ENCODE results near the gene CREB3L2. TPM values are rescaled to one million over a fixed set of nuclear protein-coding genes. Genes with fewer than 3 reads are reported as not detected.

CREB3L2 gene
- total and polyA plus RNA-seq, 2 of the 8 experiments (the other 6 are each of a cell fraction or from before 2014, with no cell fraction given): 14.4 to 48.3 TPM

DNA sequence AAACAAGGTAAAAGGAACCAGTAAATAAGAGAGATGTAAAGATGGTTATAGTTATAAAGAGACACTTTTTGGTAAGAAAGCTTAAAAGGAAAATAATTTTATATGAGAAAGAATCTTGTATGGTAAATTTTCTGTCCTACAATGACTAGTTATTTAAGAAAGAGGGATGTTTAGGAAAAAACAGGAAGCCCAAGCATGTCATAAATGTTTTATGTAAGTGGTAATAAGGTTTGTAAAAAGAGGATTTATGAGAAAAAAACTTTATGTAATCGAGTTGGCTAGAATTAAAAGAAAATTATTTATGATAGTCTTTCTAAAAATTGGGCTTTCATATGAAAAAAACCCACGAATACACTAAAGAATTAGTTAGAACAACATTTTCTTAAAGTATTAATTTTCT lies 34.2 kb upstream of the CREB3L2 start:
- Histone ChIP-seq H3K23ac (ENCODE audit: insufficient read length) (no peak overlapping the region), H2BK12ac (ENCODE audit: low read depth, low read length) (no peak overlapping the region), H4K5ac (ENCODE audit: insufficient read length, low read depth, low read length) (no peak overlapping the region), H4K20me1 (replicated peaks in 1 of 2; ENCODE audit: control insufficient read depth in 1 of 2, insufficient read depth in 2 of 2, low read length in 2 of 2) (no peaks in the 10 kb centered on the region), H2AK5ac (ENCODE audit: low read depth, low read length) (no peak overlapping the region), H3K9ac (replicated peaks in 1 of 4; ENCODE audit: extremely low read depth in 1 of 4, low read depth in 3 of 4, low read length in 3 of 4) (no peak overlapping the region), H3K27me3 (replicated peaks in 1 of 4; ENCODE audit: control insufficient read depth in 3 of 4, extremely low read depth in 1 of 4, insufficient read depth in 3 of 4, low read length in 3 of 4) (no peaks in the 10 kb centered on the region), H3K14ac (ENCODE audit: insufficient read length) (no peak overlapping the region), H4K8ac (ENCODE audit: extremely low read depth, insufficient read depth, low read length) (no peak overlapping the region), H3K4me2 (ENCODE audit: insufficient read depth in 1 of 2, low read depth in 2 of 2, low read length in 2 of 2) (no peak overlapping the region), H2AFZ (ENCODE audit: low read length) (no peak overlapping the region), H2BK15ac (ENCODE audit: low read length) (no peak overlapping the region), H4K91ac (replicated peaks; ENCODE audit: insufficient read length, low read length) (no peak overlapping the region), H3K79me1 (ENCODE audit: low read depth, low read length) (no peaks in the 10 kb centered on the region), H3K4me1 (replicated peaks in 1 of 4; ENCODE audit: control insufficient read depth in 3 of 4, insufficient read depth in 4 of 4, low read length in 3 of 4) (peaks cover 0 to 2% (median 0%) of the 10 kb centered on the region in 4 experiments; a peak in 2 of 7 replicates), H2BK20ac (ENCODE audit: low read length) (no peak overlapping the region), H3K4me3 (ENCODE audit: extremely low read depth in 1 of 4, insufficient read depth in 2 of 4, low read depth in 3 of 4, low read length in 4 of 4) (no peak overlapping the region), H3K36me3 (ENCODE audit: control insufficient read depth in 2 of 4, insufficient read depth in 4 of 4, low read length in 3 of 4) (no peaks in the 10 kb centered on the region; a peak in 1 of 8 replicates), H3K18ac (ENCODE audit: extremely low read depth, low read length) (no peak overlapping the region), H3K79me2 (ENCODE audit: control insufficient read depth in 1 of 2, insufficient read depth in 2 of 2, low read length in 2 of 2) (no peaks in the 10 kb centered on the region), H3K9me3 (ENCODE audit: insufficient read depth in 2 of 2, low read depth in 1 of 2, low read length in 1 of 2) (peaks cover 15 to 22% of the 10 kb centered on the region in 2 experiments), H3K4ac (replicated peaks; ENCODE audit: insufficient read length, low read depth, low read length) (no peak overlapping the region), H2BK5ac (ENCODE audit: low read depth, low read length) (no peak overlapping the region), H3K56ac (replicated peaks; ENCODE audit: insufficient read length, low read depth, low read length) (no peak overlapping the region), H2BK120ac (replicated peaks; ENCODE audit: low read depth, low read length) (no peak overlapping the region), H3K27ac (ENCODE audit: low read depth, low read length) (no peak overlapping the region), H3K23me2 (ENCODE audit: low read depth, low read length) (no peaks in the 10 kb centered on the region)
- ChIA-PET CTCF (ENCODE audit: partially characterized antibody) (no interaction called here), POLR2A (ENCODE audit: partially characterized antibody) (no interaction called here)
- DNase-seq (ENCODE audit: low read depth in 1 of 2, low spot score in 2 of 2) (no peak), FAIRE-seq (no peak)
- WGBS, 2 experiments (ENCODE audit: extremely low coverage in 1 of 2, insufficient coverage in 1 of 2, insufficient read length in 1 of 2, insufficient replicate concordance in 2 of 2, low coverage in 1 of 2, low lambda C conversion rate in 2 of 2, missing lambda C conversion rate in 1 of 2): 64 to 100% methylated on average over 1 to 2 of the region's 2 CpGs
- TF ChIP-seq SRF (IDR thresholded peaks at IDR 0.05; ENCODE audit: low read depth, low read length): no peak
- TF ChIP-seq CREB1 (IDR thresholded peaks at IDR 0.05): no peak
- TF ChIP-seq SP4 (IDR thresholded peaks at IDR 0.05; ENCODE audit: low read length): no peak
- TF ChIP-seq, protein P1, sequence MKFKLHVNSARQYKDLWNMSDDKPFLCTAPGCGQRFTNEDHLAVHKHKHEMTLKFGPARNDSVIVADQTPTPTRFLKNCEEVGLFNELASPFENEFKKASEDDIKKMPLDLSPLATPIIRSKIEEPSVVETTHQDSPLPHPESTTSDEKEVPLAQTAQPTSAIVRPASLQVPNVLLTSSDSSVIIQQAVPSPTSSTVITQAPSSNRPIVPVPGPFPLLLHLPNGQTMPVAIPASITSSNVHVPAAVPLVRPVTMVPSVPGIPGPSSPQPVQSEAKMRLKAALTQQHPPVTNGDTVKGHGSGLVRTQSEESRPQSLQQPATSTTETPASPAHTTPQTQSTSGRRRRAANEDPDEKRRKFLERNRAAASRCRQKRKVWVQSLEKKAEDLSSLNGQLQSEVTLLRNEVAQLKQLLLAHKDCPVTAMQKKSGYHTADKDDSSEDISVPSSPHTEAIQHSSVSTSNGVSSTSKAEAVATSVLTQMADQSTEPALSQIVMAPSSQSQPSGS (IDR thresholded peaks at IDR 0.05; ENCODE audit: low read length): no peak
- no peak for TF ChIP-seq CBX8 (IDR thresholded peaks at IDR 0.05; ENCODE audit: borderline replicate concordance, low read depth, low read length)
- TF ChIP-seq MAFK (IDR thresholded peaks at IDR 0.05; ENCODE audit: low read depth, low read length): no peak
- no peak for TF ChIP-seq BACH1 (IDR thresholded peaks at IDR 0.05; ENCODE audit: low read length)
- TF ChIP-seq KDM4A (IDR thresholded peaks at IDR 0.05; ENCODE audit: low read depth, low read length, severe bottlenecking): no peak
- TF ChIP-seq SIX5 (IDR thresholded peaks at IDR 0.05; ENCODE audit: low read depth, low read length): no peak
- TF ChIP-seq SAP30 (IDR thresholded peaks at IDR 0.05; ENCODE audit: insufficient read depth, insufficient replicate concordance, low read length): no peak
- no peak for TF ChIP-seq RFX5 (IDR thresholded peaks at IDR 0.05; ENCODE audit: borderline replicate concordance, low read depth, low read length)
- TF ChIP-seq KDM5A (IDR thresholded peaks at IDR 0.05; ENCODE audit: low read length): no peak
- TF ChIP-seq POLR2A (IDR thresholded peaks at IDR 0.05; ENCODE audit: control extremely low read depth in 1 of 2, low read depth in 2 of 2, low read length in 2 of 2): no peak
- no peak for TF ChIP-seq SIRT6 (IDR thresholded peaks at IDR 0.05; ENCODE audit: low read length)
- TF ChIP-seq KDM1A (IDR thresholded peaks at IDR 0.05; ENCODE audit: borderline replicate concordance, low read length): no peak
